ENCODE results near the gene CYTH3.

GRCh38 chr7:6155596-6155995 is 116.8 kb downstream of the CYTH3 start:
- no peak for TF ChIP-seq USF2 (IDR thresholded peaks at IDR 0.05; ENCODE audit: low read depth, low read length)
- no peak for TF ChIP-seq CTCF (conservative IDR thresholded peaks at IDR 0.05; ENCODE audit: low read depth, low read length)
- TF ChIP-seq RAD21 (IDR thresholded peaks at IDR 0.05; ENCODE audit: low read length) = no peak
